ENCODE data around the gene FRRS1.

FRRS1 gene

GRCh38 chr1:99700020-99700419 lies 66.4 kb downstream of the FRRS1 start:
- DNase-seq = no peak
- Histone ChIP-seq H3K9ac (ENCODE audit: low read length) (no peak overlapping the region), H3K79me2 (ENCODE audit: low read length) (no peaks in the 10 kb centered on the region), H3K4me1 (ENCODE audit: low read length) (no peaks in the 10 kb centered on the region), H3K9me2 (replicated peaks; ENCODE audit: insufficient read depth, low read length) (no peaks in the 10 kb centered on the region), H3K27ac (ENCODE audit: low read length) (no peak overlapping the region), H3K9me3 (replicated peaks; ENCODE audit: insufficient read depth, low read length) (no peaks in the 10 kb centered on the region), H4K20me1 (ENCODE audit: insufficient read depth, low read length) (no peaks in the 10 kb centered on the region), H3K36me3 (replicated peaks; ENCODE audit: insufficient read depth, low read length) (no peaks in the 10 kb centered on the region), H3F3A (ENCODE audit: insufficient read depth, low read length) (no peaks in the 10 kb centered on the region), H3K4me3 (ENCODE audit: low read length) (no peak overlapping the region), H3K4me2 (ENCODE audit: low read depth, low read length) (no peak overlapping the region), H2AFZ (ENCODE audit: low read length) (no peak overlapping the region), H3K27me3 (replicated peaks; ENCODE audit: insufficient read depth, low read length) (no peaks in the 10 kb centered on the region)
- TF ChIP-seq, protein P1, sequence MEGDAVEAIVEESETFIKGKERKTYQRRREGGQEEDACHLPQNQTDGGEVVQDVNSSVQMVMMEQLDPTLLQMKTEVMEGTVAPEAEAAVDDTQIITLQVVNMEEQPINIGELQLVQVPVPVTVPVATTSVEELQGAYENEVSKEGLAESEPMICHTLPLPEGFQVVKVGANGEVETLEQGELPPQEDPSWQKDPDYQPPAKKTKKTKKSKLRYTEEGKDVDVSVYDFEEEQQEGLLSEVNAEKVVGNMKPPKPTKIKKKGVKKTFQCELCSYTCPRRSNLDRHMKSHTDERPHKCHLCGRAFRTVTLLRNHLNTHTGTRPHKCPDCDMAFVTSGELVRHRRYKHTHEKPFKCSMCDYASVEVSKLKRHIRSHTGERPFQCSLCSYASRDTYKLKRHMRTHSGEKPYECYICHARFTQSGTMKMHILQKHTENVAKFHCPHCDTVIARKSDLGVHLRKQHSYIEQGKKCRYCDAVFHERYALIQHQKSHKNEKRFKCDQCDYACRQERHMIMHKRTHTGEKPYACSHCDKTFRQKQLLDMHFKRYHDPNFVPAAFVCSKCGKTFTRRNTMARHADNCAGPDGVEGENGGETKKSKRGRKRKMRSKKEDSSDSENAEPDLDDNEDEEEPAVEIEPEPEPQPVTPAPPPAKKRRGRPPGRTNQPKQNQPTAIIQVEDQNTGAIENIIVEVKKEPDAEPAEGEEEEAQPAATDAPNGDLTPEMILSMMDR (IDR thresholded peaks at IDR 0.05; ENCODE audit: low read length) = no peak
- no peak for TF ChIP-seq EZH2phosphoT487 (IDR thresholded peaks at IDR 0.05; ENCODE audit: low read length)
- no peak for TF ChIP-seq EZH2 (optimal IDR thresholded peaks at IDR 0.05; ENCODE audit: low read depth, low read length)

- no peak overlapping the region for H3K4me3 ChIP-seq (ENCODE audit: low read length)
Observed at GRCh38 chr1:99697580-99697979, 68.9 kb downstream of the FRRS1 start.

GRCh38 chr1:99696616-99697015 lies 69.8 kb downstream of the FRRS1 start:
- H3K4me2 ChIP-seq (ENCODE audit: low read depth, low read length) = no peak overlapping the region
- no peaks in the 10 kb centered on the region for H4K20me1 ChIP-seq (ENCODE audit: insufficient read depth, low read length)
- no peak for DNase-seq
- H3F3A ChIP-seq (ENCODE audit: insufficient read depth, low read length) = no peaks in the 10 kb centered on the region
- no peaks in the 10 kb centered on the region for H3K9me2 ChIP-seq (replicated peaks; ENCODE audit: insufficient read depth, low read length)
- H3K4me3 ChIP-seq (ENCODE audit: low read length) = no peak overlapping the region
- no peak overlapping the region for H3K27ac ChIP-seq (ENCODE audit: low read length)
- H3K36me3 ChIP-seq (replicated peaks; ENCODE audit: insufficient read depth, low read length) = no peaks in the 10 kb centered on the region
- H2AFZ ChIP-seq (ENCODE audit: low read length) = no peak overlapping the region
- H3K4me1 ChIP-seq (ENCODE audit: low read length) = no peaks in the 10 kb centered on the region
- TF ChIP-seq EZH2 (optimal IDR thresholded peaks at IDR 0.05; ENCODE audit: low read depth, low read length) = no peak
- no peak for TF ChIP-seq EZH2phosphoT487 (IDR thresholded peaks at IDR 0.05; ENCODE audit: low read length)
- TF ChIP-seq, protein P1 (IDR thresholded peaks at IDR 0.05; ENCODE audit: low read length) = no peak
- no peaks in the 10 kb centered on the region for H3K27me3 ChIP-seq (replicated peaks; ENCODE audit: insufficient read depth, low read length)
- H3K79me2 ChIP-seq (ENCODE audit: low read length) = no peaks in the 10 kb centered on the region
- H3K9me3 ChIP-seq (replicated peaks; ENCODE audit: insufficient read depth, low read length) = no peaks in the 10 kb centered on the region
- H3K9ac ChIP-seq (ENCODE audit: low read length) = no peak overlapping the region

More at GRCh38 chr1:99697580-99697979, 68.9 kb downstream of the FRRS1 start:
- H4K20me1 ChIP-seq (ENCODE audit: insufficient read depth, low read length) = no peaks in the 10 kb centered on the region
- DNase-seq = no peak
- no peaks in the 10 kb centered on the region for H3K4me1 ChIP-seq (ENCODE audit: low read length)
- H3K79me2 ChIP-seq (ENCODE audit: low read length) = no peaks in the 10 kb centered on the region
- no peaks in the 10 kb centered on the region for H3K36me3 ChIP-seq (replicated peaks; ENCODE audit: insufficient read depth, low read length)
- no peak overlapping the region for H3K4me2 ChIP-seq (ENCODE audit: low read depth, low read length)
- no peak overlapping the region for H3K9ac ChIP-seq (ENCODE audit: low read length)
- no peak overlapping the region for H2AFZ ChIP-seq (ENCODE audit: low read length)
- no peak overlapping the region for H3K27ac ChIP-seq (ENCODE audit: low read length)
- H3K9me2 ChIP-seq (replicated peaks; ENCODE audit: insufficient read depth, low read length) = no peaks in the 10 kb centered on the region
- H3F3A ChIP-seq (ENCODE audit: insufficient read depth, low read length) = no peaks in the 10 kb centered on the region
- H3K9me3 ChIP-seq (replicated peaks; ENCODE audit: insufficient read depth, low read length) = no peaks in the 10 kb centered on the region
- no peak for TF ChIP-seq EZH2 (optimal IDR thresholded peaks at IDR 0.05; ENCODE audit: low read depth, low read length)
- no peaks in the 10 kb centered on the region for H3K27me3 ChIP-seq (replicated peaks; ENCODE audit: insufficient read depth, low read length)

GRCh38 chr1:99691175-99691574 lies 75.3 kb downstream of the FRRS1 start:
- no peak overlapping the region for H3K4me2 ChIP-seq (ENCODE audit: low read depth, low read length)
- no peak overlapping the region for H3K27ac ChIP-seq (ENCODE audit: low read length)
- H4K20me1 ChIP-seq (ENCODE audit: insufficient read depth, low read length) = no peaks in the 10 kb centered on the region
- H3K79me2 ChIP-seq (ENCODE audit: low read length) = no peaks in the 10 kb centered on the region
- H3K9ac ChIP-seq (ENCODE audit: low read length) = no peak overlapping the region
- TF ChIP-seq EZH2 (optimal IDR thresholded peaks at IDR 0.05; ENCODE audit: low read depth, low read length) (no peak), EZH2phosphoT487 (IDR thresholded peaks at IDR 0.05; ENCODE audit: low read length) (no peak)
- TF ChIP-seq, protein P1 (IDR thresholded peaks at IDR 0.05; ENCODE audit: low read length) = no peak
- no peak overlapping the region for H3K4me3 ChIP-seq (ENCODE audit: low read length)
- no peaks in the 10 kb centered on the region for H3F3A ChIP-seq (ENCODE audit: insufficient read depth, low read length)
- no peaks in the 10 kb centered on the region for H3K9me2 ChIP-seq (replicated peaks; ENCODE audit: insufficient read depth, low read length)
- no peaks in the 10 kb centered on the region for H3K36me3 ChIP-seq (replicated peaks; ENCODE audit: insufficient read depth, low read length)
- no peaks in the 10 kb centered on the region for H3K9me3 ChIP-seq (replicated peaks; ENCODE audit: insufficient read depth, low read length)
- H3K4me1 ChIP-seq (ENCODE audit: low read length) = no peaks in the 10 kb centered on the region
- H3K27me3 ChIP-seq (replicated peaks; ENCODE audit: insufficient read depth, low read length) = no peaks in the 10 kb centered on the region
- no peak for DNase-seq
- H2AFZ ChIP-seq (ENCODE audit: low read length) = no peak overlapping the region

Data from MM.1S (cell line).